NCI-H748 (cell line): ENCODE results near the gene PDZD7.

Experiments used
- DNase-seq: peaks from one replicate; lab custom pipeline; 2025; ENCODE audit not compliant: unreplicated experiment; lab: John Stamatoyannopoulos, UW

The PDZD7 gene

DNA sequence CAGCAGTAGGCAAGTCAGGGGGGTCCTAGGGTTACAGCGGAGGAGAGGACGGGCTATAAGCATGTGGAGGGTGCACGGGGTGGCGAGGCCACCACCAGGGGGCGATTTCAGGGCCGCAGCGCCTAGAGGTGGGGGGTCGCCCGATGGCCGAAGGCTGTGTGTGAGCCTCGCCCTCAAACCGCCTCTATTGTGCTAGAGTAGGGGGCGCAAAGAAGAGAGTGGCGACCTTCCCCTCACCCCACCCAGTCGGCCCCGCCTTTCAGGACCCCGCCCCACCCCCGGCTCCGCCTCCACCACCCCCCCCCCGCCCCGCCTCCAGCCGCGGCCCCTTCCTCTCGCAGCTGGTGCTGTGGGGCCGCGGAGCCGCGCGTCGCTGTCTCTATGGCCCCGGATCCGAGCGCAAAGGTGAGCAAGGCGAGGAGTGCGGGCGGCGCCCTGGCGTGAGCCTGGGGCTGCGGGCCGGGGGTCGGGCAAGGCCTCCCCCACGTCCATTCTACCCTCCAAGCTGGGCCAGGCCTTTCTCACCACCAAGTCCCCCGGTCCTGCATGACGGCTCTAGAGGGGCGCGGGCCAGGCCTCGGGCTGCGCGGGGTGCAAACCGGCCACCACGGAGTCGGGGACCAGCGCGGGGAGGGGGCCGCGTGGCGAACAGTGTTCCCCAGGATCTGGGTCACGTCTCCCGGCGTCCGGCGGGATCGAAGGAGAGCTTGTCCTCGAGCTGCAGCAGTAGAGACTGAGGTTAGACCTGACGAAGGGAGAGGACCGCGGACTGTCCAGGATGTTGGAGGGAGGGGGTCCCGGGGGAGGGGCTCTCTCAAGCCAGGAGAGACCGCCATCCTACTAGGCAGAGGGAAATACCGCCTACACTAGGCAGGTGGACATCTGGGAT, 61.5 kb downstream of the PDZD7 start, which contains the start of gene SEMA4G:
Gene SEMA4G, plus strand, starts transcription at position 318 of the 889 bp plus-strand sequence. CDS start 3,409 bp downstream, outside the sequence.
- peak; percentile 55 for DNase-seq

GRCh38 chr10:100968863-100969186, 62.1 kb downstream of the PDZD7 start:
- no peak for DNase-seq

- DNase-seq = no peak
These were observed 62.7 kb downstream of the PDZD7 start for GRCh38 chr10:100968062-100968736.

DNA sequence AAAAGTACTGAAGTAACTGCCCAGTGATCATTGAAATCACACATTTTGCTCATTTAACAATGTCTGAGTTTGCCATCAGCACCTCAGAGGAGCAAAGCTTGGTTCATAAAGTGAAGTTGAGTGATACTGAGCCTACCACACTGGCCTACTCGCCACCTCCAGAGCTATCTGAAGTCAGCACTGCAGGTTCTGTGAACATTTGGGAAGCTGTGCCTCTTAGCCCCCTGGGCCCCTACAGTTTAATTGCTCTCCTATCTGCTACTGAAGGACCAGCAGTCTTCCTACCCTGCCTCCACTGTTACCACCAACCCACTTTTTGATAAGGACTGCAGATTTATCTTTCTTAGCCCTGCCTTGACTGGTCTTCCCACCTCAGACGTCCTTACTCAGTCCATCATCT, 63.6 kb downstream of the PDZD7 start:
- DNase-seq = no peak

DNA sequence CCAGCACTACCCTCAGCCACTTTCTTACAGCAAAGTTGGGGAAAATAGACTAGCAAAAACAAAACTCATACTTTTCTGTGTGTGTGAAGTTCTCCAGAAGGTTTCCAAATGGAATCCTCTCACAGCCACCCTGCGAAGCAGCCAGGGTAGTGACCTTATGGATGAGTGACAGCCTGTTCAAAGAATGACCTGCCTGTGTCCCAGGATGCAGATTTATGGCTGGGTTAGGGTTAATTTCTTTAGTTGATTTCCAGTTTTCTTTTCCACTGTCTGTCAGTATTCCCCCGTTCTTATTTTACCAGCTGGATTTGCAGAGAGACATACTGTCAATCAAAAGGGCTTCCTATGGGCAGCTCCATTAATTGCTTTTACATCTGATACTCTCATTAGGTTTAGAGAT, 64.0 kb downstream of the PDZD7 start:
- DNase-seq = no peak

DNA sequence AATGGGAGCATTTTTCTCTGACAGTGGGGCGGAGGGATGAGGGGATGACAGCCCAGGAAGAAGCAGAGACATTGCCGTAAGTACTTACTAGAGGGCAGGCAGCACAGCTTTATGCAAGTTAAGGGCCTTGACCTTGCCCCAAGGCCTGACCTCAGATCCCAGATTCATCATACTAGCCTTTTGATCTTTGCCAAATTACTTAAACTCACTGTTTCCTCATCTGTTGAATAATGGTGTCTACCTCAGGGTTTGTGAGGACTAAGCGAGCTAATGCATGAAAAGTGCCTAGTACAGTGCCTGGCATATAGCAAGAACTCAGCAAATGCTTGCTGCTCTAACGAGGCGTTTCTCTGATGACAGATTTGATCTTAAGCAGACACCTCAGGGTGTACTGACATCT, 65.1 kb downstream of the PDZD7 start:
- DNase-seq = no peak

GRCh38 chr10:100963826-100964225, 67.1 kb downstream of the PDZD7 start:
- no peak for DNase-seq

- DNase-seq = no peak
These were observed 68.4 kb downstream of the PDZD7 start for GRCh38 chr10:100962351-100963080.

GRCh38 chr10:100960251-100960650, 70.7 kb downstream of the PDZD7 start:
- no peak for DNase-seq
